GM19035 (cell line): ENCODE measurements around the gene XPNPEP2.
A peak's percentile ranks its signal among the peaks of the same experiment; 100 is the strongest.

Experiments used
- ATAC-seq: cut with Tn5 transposase; IDR thresholded peaks from one replicate; pipeline ENCODE4 v1.9.1; 2021; ENCODE audit not compliant: unreplicated experiment

Gene XPNPEP2

DNA sequence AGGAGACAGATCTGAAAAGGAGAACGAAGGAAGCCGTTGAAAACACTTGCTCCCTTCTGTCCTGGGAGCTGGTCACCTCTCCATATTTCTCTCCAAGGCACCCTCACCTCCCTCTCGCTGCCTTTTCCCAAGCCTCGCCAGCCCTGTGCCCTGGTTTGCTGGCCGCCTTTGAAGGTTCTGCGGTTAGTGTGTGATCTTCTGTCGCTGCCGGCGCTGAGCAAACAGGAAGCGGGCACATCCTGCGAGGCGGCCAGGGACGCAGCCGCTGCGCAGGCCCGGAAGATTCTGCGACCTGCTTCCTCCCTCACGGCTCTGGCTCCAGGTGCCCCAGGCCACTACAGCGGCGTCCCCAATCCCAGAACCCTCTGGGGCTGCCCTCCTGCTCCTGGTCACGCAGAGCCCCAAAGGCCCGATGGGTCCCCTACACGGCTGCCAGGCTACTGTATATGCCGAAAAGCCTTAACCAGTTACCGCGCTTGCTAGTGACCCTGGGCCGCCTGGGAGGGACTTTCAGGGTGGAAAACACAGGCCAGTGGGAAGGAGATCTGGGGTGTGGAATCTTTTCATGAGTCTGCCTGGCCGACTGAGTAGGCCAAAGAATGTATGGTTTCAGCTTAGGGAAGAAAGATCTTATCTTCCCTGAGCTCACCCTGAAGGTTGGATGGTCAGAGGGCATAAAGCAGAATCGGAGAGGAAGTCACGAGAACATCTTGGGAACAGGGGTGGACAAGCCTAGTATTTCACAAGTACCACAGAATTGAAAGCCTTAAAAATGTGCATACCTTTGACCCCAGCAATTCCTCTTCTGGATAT, 38.6 kb downstream of the XPNPEP2 start:
- peak; percentile 26 for ATAC-seq

DNA sequence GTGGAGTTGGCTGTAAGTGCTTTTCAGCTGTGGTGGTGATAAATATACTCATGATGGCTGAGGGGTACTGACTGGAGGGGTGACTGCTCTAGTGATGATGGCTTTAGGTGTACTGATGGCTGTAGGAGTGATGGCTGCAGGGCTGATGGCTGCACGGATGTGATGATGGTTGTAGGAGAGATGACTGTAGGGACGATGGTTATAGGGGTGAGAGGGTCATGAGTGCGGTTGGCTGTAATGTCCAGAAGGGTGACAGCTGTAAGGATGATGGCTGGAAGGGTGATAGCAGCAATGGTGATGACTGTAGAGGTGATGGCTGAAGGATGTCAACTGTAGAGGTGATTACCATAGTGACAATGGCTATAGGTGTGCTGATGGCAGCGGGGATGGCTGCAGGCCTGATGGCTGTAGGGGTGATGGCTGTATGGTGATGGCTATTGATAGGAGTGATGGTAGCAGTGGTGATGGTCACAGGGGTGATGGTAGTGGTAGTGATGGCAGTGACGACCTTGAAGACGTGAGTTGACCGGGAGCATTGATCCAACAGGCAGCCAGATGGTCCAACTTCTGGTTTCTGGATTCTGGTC, 40.4 kb downstream of the XPNPEP2 start:
- ATAC-seq = no peak

GRCh38 chrX:129779747-129780146, 41.0 kb downstream of the XPNPEP2 start, which contains the start of gene SASH3:
Gene SASH3 (plus strand): TSS chrX:129779949. CDS start chrX:129780098, 149 bp downstream.
- peak; percentile 39 for ATAC-seq

DNA sequence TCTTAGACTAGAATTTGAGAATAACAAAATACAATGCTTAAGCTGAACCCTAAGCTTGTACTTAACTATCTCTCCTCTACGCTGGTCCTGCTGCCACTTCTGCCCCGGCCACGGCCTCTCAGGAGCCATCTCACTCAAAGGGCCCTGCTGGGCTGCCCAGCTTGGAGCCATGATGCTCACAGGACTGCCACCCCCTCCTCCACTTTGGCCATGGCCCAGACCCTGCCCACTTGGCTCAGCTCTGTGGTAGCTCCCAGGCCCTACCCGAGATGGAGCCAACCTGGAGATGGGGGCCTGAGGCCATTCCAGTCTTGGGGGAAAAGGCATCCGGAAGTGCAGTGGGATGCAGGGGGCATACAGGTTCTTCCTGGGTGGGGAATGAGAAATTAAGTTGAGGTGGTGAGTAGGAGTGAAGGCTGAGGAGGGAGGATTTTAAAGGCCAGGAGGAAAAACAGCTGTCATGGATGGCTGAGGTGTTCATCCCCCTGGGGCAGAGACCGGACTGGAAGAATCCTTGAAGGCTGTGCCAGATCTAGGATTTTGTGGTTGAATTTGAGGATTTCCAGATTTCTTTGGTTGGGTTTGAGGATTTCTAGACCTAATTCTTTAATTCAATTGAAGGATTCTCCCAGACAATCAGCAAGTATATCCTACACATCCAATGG, 41.8 kb downstream of the XPNPEP2 start:
- no peak for ATAC-seq

- ATAC-seq = peak; percentile 54
Measured at GRCh38 chrX:129781134-129781672, 42.4 kb downstream of the XPNPEP2 start.

- no peak for ATAC-seq
Measured at GRCh38 chrX:129781680-129782495, 43.1 kb downstream of the XPNPEP2 start.

GRCh38 chrX:129782706-129783105, 43.9 kb downstream of the XPNPEP2 start:
- ATAC-seq = no peak

GRCh38 chrX:129783291-129783713, 44.5 kb downstream of the XPNPEP2 start:
- ATAC-seq = no peak

DNA sequence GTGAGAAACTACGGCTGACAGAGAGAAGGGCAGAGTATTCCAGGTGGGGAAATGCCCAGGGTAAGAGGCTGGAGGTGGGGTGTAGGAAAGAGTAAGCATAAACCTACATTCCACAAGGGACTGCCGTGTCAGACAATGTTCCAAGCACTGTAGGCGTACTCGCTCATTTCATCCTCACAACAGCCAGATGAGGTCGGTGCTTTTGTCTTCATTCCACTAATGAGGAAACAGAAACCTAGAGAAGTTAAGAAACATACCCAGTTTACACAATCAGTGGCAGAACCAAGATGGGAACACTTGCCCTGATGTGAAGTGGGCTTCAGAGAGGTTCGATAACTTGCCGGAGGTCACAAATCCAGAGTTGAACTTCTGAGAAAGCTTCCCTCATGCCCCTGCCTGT, 45.6 kb downstream of the XPNPEP2 start:
- ATAC-seq = no peak

DNA sequence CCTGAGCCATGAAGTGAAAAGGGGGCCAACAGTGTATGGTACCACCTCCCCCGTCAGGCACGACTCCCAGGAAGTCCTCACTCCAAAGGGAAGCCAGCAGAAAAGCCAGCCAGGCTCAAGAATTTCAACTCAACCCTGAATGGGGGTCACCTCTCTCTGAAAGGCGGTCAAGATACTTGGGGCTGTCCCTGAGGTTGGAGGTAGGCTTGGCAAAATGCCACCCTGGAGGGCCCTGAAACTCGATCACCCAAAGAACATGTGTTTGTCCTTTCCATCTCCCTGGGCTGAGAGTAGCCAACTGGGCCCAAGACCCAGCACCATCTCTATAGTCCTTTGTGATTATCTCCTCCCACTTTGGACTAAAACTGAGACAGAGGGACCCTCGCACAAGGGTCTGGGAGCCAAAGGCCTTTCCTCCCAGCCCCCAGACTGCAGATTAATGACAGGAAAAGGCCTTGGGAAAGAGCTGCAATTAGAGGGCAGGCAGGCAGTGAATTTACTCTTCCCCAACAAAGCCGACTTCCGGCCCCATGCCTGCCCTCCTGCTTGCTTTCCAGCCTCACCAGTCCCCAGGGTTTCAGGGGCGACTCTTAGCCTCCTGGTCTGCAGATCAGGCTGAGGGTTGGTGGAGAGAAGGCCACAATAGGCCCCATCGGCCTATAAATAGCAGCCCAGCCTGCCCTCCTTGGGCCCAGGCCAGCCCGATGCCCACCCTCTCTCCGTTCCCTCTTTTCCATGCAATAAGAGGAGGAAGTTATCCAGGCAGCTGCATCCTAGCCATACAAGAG, 46.6 kb downstream of the XPNPEP2 start:
- no peak for ATAC-seq

GRCh38 chrX:129786210-129786651, 47.5 kb downstream of the XPNPEP2 start:
- peak; percentile 77 for ATAC-seq

DNA sequence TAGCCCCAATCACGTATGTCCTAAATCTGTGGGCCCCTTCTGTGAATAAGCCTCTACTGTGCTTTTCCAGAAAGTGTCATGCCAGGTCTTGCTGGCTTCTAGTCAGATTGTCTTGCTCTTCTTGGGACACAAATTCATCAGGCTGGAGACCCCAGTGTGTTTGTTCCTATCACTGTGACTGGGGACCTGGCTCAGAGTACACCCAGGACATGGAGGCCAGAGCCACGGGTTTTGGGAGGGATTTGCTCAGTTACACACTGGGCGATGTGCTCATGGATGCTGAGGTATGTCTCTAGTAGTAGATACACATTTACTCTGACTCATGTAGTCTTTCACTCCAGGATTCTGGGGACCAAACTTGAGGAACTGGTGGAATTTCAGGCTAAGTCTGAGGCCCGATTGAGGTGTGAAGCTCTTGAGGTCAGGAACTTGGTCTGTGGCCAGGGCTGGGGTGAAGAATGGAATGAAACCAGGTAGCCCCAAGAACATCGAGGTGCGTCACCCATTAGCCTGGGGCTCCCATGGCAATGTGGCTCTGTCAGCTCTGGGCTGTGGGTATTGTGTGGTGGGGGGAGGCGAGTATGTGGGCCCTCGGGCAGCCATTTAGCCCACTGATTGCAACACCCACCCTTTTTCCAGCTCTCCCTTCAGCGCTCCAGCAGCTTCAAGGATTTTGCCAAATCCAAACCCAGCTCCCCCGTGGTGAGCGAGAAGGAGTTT, 48.7 kb downstream of the XPNPEP2 start:
- no peak for ATAC-seq

- no peak for ATAC-seq
Measured at GRCh38 chrX:129788527-129788926, 49.7 kb downstream of the XPNPEP2 start.

DNA sequence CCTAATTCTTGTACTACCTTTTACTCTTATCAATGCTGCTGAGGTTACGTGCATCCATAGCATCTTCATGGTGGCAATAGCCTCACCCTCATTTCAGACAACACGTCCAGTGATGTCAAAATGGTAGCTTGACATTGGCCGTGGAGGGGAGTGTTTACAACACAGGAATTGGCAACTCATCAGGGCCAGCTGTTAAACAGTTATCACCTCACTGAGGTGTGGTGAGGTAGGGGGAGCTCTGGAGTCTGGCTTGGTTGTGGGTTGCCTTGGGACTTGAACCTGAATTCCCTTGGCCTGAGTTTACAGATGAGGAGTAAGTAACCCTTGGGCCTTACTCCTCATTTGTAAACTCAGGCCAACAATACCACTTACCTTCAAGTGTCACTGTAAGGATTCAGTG, 51.4 kb downstream of the XPNPEP2 start:
- no peak for ATAC-seq

DNA sequence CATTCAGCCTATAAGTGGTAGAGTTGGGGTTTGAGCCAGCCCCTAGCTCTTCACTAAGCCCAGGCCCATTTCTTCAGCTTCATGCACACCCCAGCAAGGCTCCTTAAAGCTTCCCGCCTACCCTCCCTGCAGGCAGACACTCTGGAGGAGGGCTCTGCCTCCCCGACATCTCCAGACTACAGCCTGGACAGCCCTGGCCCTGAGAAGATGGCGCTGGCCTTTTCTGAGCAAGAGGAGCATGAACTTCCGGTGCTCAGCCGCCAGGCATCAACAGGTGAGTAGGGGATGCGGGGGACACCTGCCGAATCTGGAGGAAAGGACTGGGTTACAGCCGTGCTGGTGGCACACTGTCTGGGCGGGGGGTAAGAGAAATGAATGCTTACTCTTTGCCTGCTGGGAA, 52.0 kb downstream of the XPNPEP2 start:
- ATAC-seq = no peak

- ATAC-seq = no peak
Measured at GRCh38 chrX:129791336-129791735, 52.6 kb downstream of the XPNPEP2 start.

DNA sequence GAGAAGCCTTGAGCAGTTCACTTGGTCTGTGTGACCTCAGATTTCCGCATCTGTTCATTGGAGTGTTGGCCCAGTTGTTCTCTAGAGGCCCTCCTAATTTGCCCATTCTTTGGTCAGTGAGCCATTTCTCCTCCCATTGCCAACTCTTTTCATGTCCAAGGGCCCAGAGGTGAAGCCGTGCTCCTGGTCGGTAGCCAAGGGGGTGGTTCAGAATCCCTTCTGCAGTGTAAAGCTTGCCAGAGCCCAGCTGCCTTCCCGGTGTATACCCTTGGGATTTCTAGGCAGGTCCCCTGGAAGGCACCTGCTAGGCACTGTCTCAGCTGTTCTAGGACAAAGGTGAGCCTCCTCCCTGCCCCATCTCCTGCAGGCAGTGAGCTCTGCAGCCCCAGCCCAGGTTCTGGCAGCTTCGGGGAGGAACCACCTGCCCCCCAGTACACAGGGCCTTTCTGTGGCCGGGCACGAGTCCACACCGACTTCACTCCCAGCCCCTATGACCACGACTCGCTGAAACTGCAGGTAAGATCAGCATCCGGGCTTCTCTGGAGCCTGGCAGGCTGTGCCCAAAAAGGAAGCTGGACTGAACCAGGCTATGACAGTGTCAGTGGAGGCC, 53.3 kb downstream of the XPNPEP2 start:
- no peak for ATAC-seq

DNA sequence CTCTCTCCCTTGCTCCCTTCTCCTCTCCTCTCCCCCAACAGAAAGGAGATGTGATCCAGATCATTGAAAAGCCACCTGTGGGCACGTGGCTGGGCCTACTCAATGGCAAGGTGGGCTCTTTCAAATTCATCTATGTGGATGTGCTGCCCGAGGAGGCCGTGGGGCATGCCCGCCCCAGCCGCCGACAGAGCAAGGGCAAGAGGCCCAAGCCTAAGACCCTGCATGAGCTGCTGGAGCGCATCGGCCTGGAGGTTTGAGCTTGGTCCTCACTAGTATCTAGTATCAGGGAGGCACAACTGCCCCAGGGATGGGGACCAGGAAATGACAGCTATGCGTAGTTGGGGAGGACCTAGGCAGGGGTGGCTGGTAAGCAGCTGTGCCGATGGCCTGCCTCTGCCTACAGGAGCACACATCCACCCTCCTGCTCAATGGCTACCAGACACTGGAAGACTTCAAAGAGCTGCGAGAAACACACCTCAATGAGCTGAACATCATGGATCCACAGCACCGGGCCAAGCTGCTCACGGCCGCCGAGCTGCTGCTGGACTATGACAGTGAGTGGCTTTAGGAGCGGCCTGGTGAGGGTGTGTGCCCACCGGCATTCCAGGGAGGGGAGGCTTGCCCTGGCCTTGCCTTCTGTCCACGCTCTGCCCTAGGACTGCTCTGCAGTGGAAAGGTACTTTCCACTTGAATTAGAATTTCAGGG, 54.0 kb downstream of the XPNPEP2 start:
- no peak for ATAC-seq
